ENCODE data around the gene IRAK3.
"Not testable (repeated sequence)": the region's sequence is repeated elsewhere in the genome, so short reads cannot be mapped to it uniquely, and the experiment has no call there.

GRCh38 chr12:66211573-66211972, 22.6 kb downstream of the IRAK3 start:
- TF ChIP-seq CTCF (IDR thresholded peaks at IDR 0.05); POLR2A (IDR thresholded peaks at IDR 0.05; ENCODE audit: low read depth); EP300 (IDR thresholded peaks at IDR 0.05); POLR2AphosphoS5 (IDR thresholded peaks at IDR 0.05): not testable (repeated sequence)

All from esophagus muscularis mucosa (tissue), 4 donors.